PC-9 (cell line): ENCODE measurements around the gene S100A4. TPM values are rescaled to one million over a fixed set of nuclear protein-coding genes. Genes with fewer than 3 reads are reported as not detected.
A peak's percentile ranks its signal among the peaks of the same experiment; 100 is the strongest.
"Not testable (repeated sequence)": the region's sequence is repeated elsewhere in the genome, so short reads cannot be mapped to it uniquely, and the experiment has no call there.

ENCODE experiments used
- BruUV-seq: library from RNA; stranded (reverse); fragments of 400-500 nt; replicated peaks from 2 replicates; lab custom pipeline; 2021; lab: Mats Ljungman, UMichigan
- CTCF ChIA-PET: fragments of 300-600 bp; sonication (Branson Sonifier 250); formaldehyde crosslinking; loops from one replicate; lab custom pipeline; 2022; ENCODE audit warnings: antibody characterized with exemption; lab: Charles Lee
- POLR2A ChIA-PET: fragments of 300-600 bp; sonication (Branson Sonifier 250); formaldehyde crosslinking; loops from one replicate; lab custom pipeline; 2022; ENCODE audit warnings: antibody characterized with exemption; ENCODE audit not compliant: unreplicated experiment; lab: Charles Lee
- DNase-seq, 2 experiments: peaks; one replicate each; pipeline versions ENCODE4 v3.0.0 to v3.0.0-alpha.2; 2015 to 2022; ENCODE audit warnings: mixed read lengths in 1 of 2
- H2AFZ ChIP-seq: fragments of 200-600 bp; sonication (generic); 2 replicates; pipeline ENCODE4 v1.8.1; 2017; ENCODE audit warnings: antibody characterized with exemption
- H3F3A ChIP-seq: fragments of 200-600 bp; sonication (generic); 2 replicates; pipeline ENCODE4 v1.8.1; 2017; ENCODE audit warnings: antibody characterized with exemption, mild to moderate bottlenecking, low read depth; ENCODE audit not compliant: insufficient read depth
- H3K27ac ChIP-seq: fragments of 200-600 bp; sonication (generic); 2 replicates; pipeline ENCODE4 v1.6.1; 2016; ENCODE audit warnings: mixed run types
- H3K27me3 ChIP-seq: fragments of 200-600 bp; sonication (generic); 2 replicates; pipeline ENCODE4 v1.6.1; 2016; ENCODE audit warnings: low read depth, mixed run types; ENCODE audit not compliant: insufficient read depth
- H3K36me3 ChIP-seq: fragments of 200-600 bp; sonication (generic); 2 replicates; pipeline ENCODE4 v1.6.1; 2016; ENCODE audit warnings: low read depth, mixed run types
- H3K4me1 ChIP-seq: fragments of 200-600 bp; sonication (generic); replicated peaks from 2 replicates; pipeline ENCODE4 v1.6.1; 2016; ENCODE audit warnings: mixed run types; ENCODE audit not compliant: insufficient read depth
- H3K4me2 ChIP-seq: fragments of 200-600 bp; sonication (generic); 2 replicates; pipeline ENCODE4 v1.6.1; 2017; ENCODE audit warnings: mixed run types
- H3K4me3 ChIP-seq: fragments of 200-600 bp; sonication (generic); 2 replicates; pipeline ENCODE4 v1.6.1; 2016; ENCODE audit warnings: mixed run types
- H3K79me2 ChIP-seq: fragments of 200-600 bp; sonication (generic); 2 replicates; pipeline ENCODE4 v1.6.1; 2017; ENCODE audit warnings: low read depth, mixed run types
- H3K9me2 ChIP-seq: fragments of 200-600 bp; sonication (generic); 2 replicates; pipeline ENCODE4 v1.8.1; 2017; ENCODE audit warnings: mild to moderate bottlenecking; ENCODE audit not compliant: insufficient read depth
- H3K9me3 ChIP-seq: fragments of 200-600 bp; sonication (generic); 2 replicates; pipeline ENCODE4 v1.8.1; 2016; ENCODE audit warnings: low read depth; ENCODE audit not compliant: insufficient read depth
- H4K20me1 ChIP-seq: fragments of 200-600 bp; sonication (generic); 2 replicates; pipeline ENCODE4 v1.8.1; 2017; ENCODE audit not compliant: insufficient read depth
- EZH2 ChIP-seq: fragments of 200-600 bp; sonication (generic); IDR thresholded peaks from 2 replicates; pipeline ENCODE4 v1.8.0; 2017; ENCODE audit warnings: antibody characterized with exemption, low read depth
- intact Hi-C: fragments of 100-400 bp; cut with micrococcal nuclease; formaldehyde crosslinking; loops from one replicate; pipeline ENCODE4 v1.10.0; 2022; ENCODE audit not compliant: unreplicated experiment
- total RNA-seq: library from RNA; stranded (reverse); gene quantifications from 2 replicates; pipeline ENCODE4 v1.2.3, GENCODE V29; 2021
- TF ChIP-seq, protein P1 (sequence below): fragments of 200-600 bp; sonication (generic); conservative IDR thresholded peaks from 2 replicates; pipeline ENCODE4 v1.6.1; 2017; ENCODE audit warnings: mixed run types, antibody characterized with exemption, mild to moderate bottlenecking, moderate library complexity

Gene S100A4
- total RNA-seq, 1 experiment from 2014 or later = 303 TPM

DNA sequence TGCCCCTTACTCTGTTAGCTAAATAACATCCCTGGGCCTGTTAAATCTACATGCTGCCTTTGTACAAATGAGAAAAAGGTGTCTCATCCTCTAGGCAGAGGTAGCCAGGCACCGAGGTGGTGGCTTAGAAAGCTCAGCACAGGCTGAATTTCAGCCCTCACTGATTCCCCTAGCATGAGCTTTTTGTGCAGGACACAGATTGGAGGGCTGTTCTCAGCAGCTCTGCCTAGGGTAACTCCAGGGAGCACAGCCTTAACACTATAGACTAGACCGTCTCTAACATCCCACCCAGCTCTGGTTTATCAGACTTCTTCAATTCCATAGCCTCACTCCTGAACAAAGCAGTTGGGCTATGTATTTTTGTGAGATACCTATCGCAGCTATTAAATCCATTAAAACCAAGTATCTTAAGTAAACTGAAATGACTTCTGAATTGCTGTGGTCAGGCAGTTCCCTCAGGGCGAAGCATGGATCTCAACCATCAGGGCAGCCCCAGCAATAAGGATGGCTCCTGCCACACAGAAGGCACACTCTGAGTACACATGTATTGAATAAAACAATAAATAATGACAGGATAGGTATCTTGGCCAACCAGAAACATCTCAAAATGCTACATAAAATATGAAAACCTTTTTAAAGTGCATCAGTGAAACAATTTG, 24.7 kb downstream of the S100A4 start:
- H3K79me2 ChIP-seq = no peaks in the 10 kb centered on the region
- peak overlapping the region; percentile 34 for H3K4me2 ChIP-seq
- H3K9me3 ChIP-seq = no peaks in the 10 kb centered on the region
- H3F3A ChIP-seq = peaks cover 43% of the 10 kb centered on the region
- no peak overlapping the region for H3K4me3 ChIP-seq
- H3K27me3 ChIP-seq = no peaks in the 10 kb centered on the region
- no TSS peak for BruUV-seq
- intact Hi-C loops = no loop called here
- peaks cover 25% of the 10 kb centered on the region for H3K4me1 ChIP-seq
- ChIA-PET CTCF (interaction anchor here (0.6 kb wide), 1 partner anchor 13 kb away, joined by 3 read pairs; no protein-coding TSS in a partner anchor), POLR2A (interaction anchor here (0.8 kb wide), 1 partner anchor 14 kb away, joined by 3 read pairs; no protein-coding TSS in a partner anchor)
- DNase-seq = peak in 1 of 2 experiments; percentile 59
- H3K27ac ChIP-seq = peak overlapping the region; percentile 16; the same call in 1 of the 2 replicates
- H4K20me1 ChIP-seq = no peaks in the 10 kb centered on the region
- H3K36me3 ChIP-seq = no peaks in the 10 kb centered on the region
- TF ChIP-seq, protein P1, sequence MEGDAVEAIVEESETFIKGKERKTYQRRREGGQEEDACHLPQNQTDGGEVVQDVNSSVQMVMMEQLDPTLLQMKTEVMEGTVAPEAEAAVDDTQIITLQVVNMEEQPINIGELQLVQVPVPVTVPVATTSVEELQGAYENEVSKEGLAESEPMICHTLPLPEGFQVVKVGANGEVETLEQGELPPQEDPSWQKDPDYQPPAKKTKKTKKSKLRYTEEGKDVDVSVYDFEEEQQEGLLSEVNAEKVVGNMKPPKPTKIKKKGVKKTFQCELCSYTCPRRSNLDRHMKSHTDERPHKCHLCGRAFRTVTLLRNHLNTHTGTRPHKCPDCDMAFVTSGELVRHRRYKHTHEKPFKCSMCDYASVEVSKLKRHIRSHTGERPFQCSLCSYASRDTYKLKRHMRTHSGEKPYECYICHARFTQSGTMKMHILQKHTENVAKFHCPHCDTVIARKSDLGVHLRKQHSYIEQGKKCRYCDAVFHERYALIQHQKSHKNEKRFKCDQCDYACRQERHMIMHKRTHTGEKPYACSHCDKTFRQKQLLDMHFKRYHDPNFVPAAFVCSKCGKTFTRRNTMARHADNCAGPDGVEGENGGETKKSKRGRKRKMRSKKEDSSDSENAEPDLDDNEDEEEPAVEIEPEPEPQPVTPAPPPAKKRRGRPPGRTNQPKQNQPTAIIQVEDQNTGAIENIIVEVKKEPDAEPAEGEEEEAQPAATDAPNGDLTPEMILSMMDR = no peak
- TF ChIP-seq EZH2 = no peak
- H2AFZ ChIP-seq = no peak overlapping the region
- no peaks in the 10 kb centered on the region for H3K9me2 ChIP-seq

- H3K9me2 ChIP-seq, H3K79me2 ChIP-seq, H4K20me1 ChIP-seq, H3K27me3 ChIP-seq, H3K27ac ChIP-seq, CTCF ChIA-PET, DNase-seq, intact Hi-C loops, H3K9me3 ChIP-seq, H3K4me3 ChIP-seq, H3K36me3 ChIP-seq, H2AFZ ChIP-seq, BruUV-seq: not testable (repeated sequence)
- Histone ChIP-seq H3K4me1 (peaks cover 31% of the 10 kb centered on the region), H3K4me2 (peak overlapping the region; percentile 34; the same call in 1 of the 2 replicates), H3F3A (peaks cover 41% of the 10 kb centered on the region)
- POLR2A ChIA-PET = interaction anchor here (0.6 kb wide), 2 partner anchors 15 to 46 kb away, joined by 4 to 17 read pairs; no protein-coding TSS in a partner anchor
Measured at GRCh38 chr1:153520137-153520691, 25.4 kb downstream of the S100A4 start.

GRCh38 chr1:153519242-153519641, 26.4 kb downstream of the S100A4 start:
- no peak for DNase-seq
- Histone ChIP-seq H3K27me3 (no peaks in the 10 kb centered on the region), H2AFZ (no peak overlapping the region), H3K9me2 (no peaks in the 10 kb centered on the region), H3K4me3 (no peak overlapping the region), H3K4me2 (no peak overlapping the region), H3K9me3 (no peaks in the 10 kb centered on the region), H3K79me2 (no peaks in the 10 kb centered on the region), H3F3A (peaks cover 51% of the 10 kb centered on the region), H3K27ac (no peak overlapping the region), H3K4me1 (peaks cover 41% of the 10 kb centered on the region), H3K36me3 (no peaks in the 10 kb centered on the region), H4K20me1 (no peaks in the 10 kb centered on the region)
- TF ChIP-seq, protein P1 = no peak
- no peak for TF ChIP-seq EZH2
- POLR2A ChIA-PET = no interaction called here
- no TSS peak for BruUV-seq
- intact Hi-C loops = loop anchor here (10.0 kb wide), 1 partner anchor 266 kb away; no protein-coding TSS in a partner anchor
- CTCF ChIA-PET = interaction anchor here (0.6 kb wide), 1 partner anchor 141 kb away, joined by 6 read pairs; no protein-coding TSS in a partner anchor
